GM18517 (cell line): ENCODE measurements around the gene RTL1.

Experiments
- ATAC-seq: cut with Tn5 transposase; IDR thresholded peaks from one replicate; pipeline ENCODE4 v1.9.1; 2021; ENCODE audit warnings: mild to moderate bottlenecking, moderate library complexity; ENCODE audit not compliant: unreplicated experiment

The RTL1 gene

DNA sequence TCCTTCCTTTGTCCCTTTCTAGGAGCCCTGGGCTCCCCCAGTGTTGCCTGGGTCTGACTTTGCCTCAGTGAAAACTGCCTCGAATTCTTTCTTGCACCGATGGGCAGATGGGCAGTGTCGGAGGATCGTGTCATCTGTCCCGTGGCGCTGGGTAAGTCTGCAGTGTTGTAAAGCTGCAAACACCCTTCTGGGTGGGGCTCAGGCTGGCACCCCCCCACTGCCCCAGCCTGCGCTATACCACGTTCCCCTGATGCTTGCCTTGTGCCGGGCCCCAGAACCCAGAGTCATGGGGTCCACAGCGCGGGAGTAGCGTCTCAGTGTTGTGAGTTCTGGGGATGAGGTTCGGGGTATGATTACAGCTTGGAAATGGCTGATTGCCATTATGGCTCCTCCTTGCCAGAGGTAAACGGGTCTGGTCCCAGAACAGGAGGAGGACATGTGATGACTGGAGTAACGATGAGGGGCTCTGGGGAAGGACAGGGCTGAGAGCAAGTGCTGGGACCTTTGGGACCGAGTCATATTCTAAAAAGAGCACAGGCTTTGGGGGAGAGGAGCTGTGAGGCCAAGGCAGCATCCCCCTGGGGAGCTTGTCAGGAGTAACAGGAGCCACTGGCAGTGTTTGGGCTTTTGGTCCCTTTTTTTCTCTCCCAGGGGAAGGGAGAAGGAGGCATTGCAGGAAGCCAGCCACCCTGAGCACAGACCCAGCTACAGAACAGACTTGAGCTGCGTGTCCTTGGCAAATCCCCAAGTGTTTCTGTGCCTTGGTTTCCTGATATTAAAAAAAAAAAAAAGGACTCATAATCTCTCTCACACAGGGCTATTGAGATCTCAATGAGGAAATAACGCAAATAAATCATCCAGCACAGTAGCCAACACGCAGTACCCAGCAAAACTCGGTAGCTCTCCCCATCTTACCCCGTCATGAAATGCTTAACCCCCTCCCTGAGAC lies 4.3 kb downstream of the RTL1 start:
- ATAC-seq, result no peak

- ATAC-seq, result no peak
Measured at GRCh38 chr14:100898465-100898864, 5.1 kb downstream of the RTL1 start.

DNA sequence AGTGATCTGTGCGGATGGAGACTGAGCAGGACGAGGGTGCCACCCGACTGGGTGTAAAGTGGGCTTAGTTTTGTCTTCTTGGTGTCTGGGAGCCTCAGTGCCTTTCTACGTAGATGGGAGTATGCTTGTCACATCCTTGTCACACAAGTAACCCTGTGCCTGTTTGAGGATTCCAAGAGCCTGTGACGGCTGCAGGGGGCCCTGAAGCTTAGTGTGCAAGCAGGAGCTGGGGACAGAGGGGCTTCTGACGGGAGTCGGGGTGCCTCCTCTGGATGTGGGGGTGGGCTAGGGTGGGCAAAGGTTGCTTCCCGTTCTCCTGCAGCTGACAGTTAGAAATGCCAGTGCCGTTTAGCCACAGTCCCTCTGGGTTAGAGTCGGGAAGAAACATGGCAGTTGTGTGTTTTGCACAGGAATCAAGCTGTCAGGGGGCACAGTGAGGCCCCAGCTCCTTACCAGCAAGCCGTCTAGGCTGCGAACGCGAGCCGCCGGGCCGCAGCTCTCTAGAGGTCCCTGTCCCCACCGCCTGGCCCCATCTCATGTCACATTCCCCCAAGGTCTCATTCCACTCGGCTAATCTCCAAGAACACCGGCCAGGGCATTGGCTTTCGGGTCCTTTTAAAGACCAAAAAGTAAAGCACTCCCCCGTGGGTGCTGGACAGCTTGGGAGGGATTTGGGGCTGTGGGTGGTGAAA lies 7.0 kb downstream of the RTL1 start:
- no peak for ATAC-seq

GRCh38 chr14:100895411-100895810 lies 8.1 kb downstream of the RTL1 start:
- ATAC-seq, result no peak

- ATAC-seq, result no peak
Measured at GRCh38 chr14:100894416-100894815, 9.1 kb downstream of the RTL1 start.

- ATAC-seq, result no peak
Measured at GRCh38 chr14:100893760-100894159, 9.8 kb downstream of the RTL1 start.

GRCh38 chr14:100893228-100893601 lies 10.3 kb downstream of the RTL1 start:
- ATAC-seq, result no peak

- no peak for ATAC-seq
Measured at GRCh38 chr14:100892496-100893227, 10.9 kb downstream of the RTL1 start.

- no peak for ATAC-seq
Measured at GRCh38 chr14:100891501-100892445, 11.7 kb downstream of the RTL1 start.

DNA sequence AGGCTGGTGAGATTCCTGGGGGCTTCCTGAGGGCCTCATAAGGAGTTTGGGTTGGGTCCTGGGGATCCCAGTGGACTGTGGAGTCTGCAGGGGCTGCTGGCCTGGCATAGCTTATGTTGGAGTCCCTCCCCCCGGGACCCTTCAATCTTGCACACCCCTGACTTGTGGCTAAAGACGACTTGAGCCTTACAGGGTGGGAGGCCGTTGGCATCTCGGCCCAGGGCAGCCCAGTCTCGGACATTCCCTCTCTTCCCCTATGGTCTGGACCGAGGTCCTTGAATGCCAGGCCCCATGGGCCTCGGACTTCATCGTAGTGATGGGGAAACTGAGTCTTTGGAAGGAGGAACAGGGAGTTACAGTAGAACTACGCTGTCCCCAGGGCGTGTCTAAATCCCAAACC lies 12.5 kb downstream of the RTL1 start:
- no peak for ATAC-seq

GRCh38 chr14:100890061-100890850 lies 13.3 kb downstream of the RTL1 start:
- no peak for ATAC-seq

DNA sequence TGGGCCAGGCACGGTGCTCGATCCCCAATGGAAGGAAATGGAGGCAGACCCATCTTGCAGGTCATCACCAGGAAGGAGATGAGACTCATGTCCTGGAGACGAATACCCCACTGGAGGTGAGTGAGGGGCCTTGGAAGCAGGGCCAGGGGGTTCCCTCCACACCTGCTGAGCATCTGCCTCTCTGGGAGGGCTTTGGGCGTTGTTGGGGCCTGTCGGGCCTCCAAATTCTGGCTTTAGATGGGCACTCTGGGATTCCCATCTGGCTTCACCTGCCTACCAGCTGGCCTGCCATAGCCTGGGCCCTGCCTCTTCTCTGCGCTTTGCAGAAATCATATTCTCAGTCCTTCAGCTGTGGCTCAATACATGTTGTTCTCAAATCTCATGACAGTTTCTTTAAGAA lies 13.9 kb downstream of the RTL1 start:
- ATAC-seq, result no peak

DNA sequence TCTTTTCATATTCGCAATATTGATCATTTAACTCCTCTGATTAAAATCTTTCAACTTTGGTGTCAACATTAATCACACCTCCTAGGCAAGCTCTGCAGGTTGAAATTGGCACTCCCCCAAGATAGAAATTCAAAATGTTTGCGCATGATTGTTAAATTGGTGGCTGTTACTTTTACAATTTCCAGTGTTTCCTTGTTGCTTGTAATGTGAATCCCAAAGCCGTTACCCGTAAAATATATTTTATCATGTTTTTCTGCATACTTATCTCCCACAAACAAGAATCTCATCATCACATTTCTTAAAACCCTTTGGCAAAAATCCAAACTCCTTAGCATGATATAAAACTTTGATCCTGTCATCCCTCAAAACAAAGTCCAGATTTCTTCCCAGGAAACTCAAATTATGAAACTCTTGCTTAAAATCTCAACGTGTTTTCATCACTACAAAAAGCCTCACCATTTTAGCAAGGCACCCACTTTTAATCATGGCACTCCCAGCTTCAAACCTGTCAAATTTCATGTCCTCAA lies 14.7 kb downstream of the RTL1 start:
- no peak for ATAC-seq

DNA sequence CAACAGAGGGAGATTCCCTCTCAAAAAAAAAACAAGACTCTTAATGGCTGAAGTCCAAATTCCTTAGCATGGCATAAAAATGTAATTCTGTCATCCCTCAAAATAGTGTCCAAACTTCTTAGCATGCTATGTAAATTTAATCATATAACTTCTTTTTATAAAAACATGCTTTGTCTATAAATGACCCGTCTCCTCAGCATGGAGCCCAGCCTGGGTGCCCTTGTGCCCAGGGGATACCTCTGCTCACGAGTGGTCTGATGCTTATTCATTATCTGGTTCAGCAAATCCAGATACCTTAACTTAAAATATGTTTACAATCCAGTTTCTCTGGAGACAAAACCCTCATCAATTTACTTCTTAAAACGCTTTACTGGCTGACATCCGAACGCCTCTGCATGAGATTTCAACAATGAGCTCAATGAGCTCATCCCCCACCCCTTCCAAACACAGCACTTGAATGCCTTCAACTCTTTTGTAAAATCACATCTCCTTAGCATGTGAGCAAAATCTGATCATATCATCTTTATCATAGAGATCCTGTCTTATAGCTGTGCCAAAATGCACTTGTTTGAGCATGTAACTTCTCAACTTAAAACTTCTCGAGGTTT lies 15.7 kb downstream of the RTL1 start:
- no peak for ATAC-seq

GRCh38 chr14:100885617-100886016 lies 17.9 kb downstream of the RTL1 start:
- no peak for ATAC-seq

DNA sequence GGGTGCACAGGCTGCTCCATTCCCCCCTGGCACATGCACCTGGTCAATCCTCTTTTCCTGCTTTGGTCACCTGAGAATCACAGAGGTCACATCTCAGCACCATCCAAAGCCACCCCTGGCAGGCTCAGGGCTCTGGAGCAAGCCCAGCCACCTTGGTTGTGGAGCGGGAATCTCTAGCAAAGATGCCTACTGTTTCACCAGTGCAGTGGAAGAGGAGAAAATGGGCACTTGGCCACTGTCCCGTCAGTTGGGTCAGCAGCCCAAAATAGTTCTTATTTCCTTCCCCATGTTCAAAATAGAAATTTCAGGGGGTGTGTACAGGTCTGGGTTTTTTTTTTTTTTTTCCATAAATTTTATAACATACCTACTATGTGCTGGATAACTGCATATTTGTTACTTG lies 18.3 kb downstream of the RTL1 start:
- ATAC-seq, result no peak

- ATAC-seq, result no peak
Measured at GRCh38 chr14:100884456-100884855, 19.1 kb downstream of the RTL1 start.

DNA sequence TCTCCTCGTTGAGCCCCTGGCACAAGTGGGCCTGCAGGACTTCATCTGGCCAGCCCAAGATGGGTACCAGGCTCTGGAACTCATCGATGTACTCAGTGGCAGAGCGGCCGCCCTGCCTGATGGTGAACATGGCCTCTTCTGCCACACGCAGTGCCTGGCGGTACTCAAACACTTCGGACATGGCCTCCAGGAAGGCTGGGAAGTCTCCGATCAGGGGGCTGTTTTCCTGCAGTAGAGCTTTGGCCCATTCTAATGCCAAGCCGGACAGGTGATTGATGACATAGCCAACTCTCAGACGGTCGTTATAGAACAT lies 19.8 kb downstream of the RTL1 start:
- no peak for ATAC-seq
